Stimulated activated CD4-positive, alpha-beta T cell treated with anti-CD3 and anti-CD28 coated beads, Interleukin-4, amount 100 ng/mL, for 24 hours (primary cell): ENCODE data around the gene SLC12A7.

Source experiments
- DNase-seq: peaks from one replicate; pipeline ENCODE4 v3.0.0-alpha.2; 2020

SLC12A7 gene

DNA sequence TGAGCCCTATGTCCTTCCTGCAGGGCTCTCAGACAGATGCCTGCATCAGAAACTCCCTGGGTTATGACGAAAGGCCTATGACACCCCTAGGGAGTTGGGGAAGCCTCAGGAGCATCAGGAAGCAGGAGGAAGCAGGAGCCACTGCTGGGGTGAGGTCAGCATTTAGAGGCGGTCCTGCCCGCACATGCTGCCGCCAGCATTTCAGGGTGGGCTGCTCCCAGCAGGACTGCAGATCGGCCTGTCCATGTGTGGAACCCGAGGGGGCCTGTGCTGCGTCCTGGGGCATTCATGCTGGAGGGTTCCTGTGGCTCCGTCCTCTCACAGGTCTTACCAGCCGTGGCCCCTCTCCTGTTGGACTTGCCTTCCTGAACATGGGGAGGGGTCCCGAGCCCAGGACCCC lies 96.4 kb downstream of the SLC12A7 start:
- DNase-seq: no peak

DNA sequence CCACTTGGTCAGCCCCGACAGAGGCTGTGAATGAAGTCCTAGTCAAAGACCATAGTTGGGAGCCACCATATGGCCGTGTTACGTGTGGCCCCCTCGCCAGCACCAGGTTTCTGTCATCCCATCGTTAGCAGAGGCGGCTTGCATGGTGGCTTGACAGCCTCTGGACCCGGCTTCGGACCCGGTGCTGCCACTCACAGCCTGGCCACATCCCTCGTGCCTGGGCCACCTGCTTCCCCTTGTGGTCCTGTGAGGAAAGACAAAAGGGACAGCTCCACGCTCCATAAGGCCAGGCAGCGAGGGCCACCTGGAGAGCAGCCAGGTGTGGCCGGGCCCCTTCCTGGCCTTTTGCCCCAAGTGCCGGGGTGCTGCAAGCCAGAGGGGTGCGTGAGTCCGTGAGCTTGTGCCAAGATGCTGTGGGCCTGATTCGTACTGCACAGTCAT lies 97.1 kb downstream of the SLC12A7 start:
- no peak for DNase-seq

DNA sequence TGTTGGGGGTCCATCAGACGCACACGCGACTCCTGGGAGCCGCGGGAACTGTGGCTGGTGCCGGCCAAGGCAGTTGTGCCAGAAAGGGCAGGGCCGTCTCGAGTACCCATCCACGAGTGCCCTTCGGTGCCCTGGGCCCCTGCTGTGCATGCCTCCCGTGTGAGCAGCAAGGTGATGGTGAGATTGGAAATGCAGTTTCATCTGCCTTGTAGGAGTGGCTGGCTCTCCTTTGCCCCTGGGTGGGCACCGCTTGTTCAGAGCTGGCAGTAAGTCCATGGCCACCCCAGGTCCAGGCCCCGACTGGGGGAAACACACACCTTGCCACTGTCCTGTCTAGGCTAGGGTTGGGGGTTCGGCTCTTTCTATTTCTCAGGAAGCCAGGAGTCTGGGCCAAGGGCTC lies 97.5 kb downstream of the SLC12A7 start:
- DNase-seq: no peak

DNA sequence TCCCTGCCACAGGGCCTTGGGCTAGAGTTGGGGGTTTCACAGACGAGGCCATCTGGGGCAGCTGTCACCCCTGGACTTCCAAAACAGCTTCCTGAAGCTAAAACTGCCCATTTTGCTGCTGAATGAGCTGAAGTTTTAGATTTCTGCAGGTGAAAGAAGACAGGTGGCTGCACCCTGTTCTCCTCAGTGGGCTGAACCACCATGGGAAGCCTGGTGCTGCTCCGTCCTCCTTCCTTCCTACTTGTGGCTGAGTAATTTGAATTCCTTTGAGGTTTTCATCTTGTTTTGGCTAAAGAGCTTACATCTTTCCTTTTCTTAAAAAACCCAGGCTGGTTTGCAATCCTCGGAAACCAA lies 97.9 kb downstream of the SLC12A7 start:
- no peak for DNase-seq

DNA sequence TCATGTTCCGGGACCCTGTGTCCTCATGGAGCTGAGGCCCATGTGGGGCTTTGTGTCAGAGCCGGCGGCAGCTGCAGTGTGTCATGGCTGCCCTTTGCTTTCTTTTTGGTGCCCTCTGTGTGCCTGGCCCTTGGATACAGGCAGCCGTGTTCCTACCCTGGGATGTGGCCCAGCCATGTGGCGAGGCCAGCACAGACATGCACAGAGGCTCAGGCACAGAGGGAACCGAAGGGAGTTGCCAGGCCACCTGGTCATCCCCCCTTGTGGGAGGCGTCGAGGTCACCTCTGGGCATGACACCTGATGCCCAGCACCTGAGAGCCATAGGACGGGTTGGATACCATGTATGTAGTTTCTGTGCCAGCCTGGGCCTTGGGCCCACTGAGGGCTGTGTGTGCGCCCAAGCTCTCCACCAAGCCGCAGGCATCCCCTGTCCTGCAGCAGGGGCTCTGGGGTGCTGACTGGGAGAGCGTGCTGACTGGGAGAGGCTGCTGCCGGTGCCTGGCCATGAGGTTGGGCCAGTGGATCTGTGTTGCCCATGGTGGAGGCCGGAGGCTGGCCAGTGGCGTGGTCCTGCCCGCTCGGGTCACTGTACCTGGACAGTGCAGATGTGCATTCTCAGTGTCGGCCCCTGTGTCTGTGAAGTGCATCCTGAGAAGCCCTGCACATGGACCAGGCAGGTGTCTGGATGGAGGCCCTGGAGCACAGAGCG lies 98.5 kb downstream of the SLC12A7 start:
- DNase-seq: no peak

DNA sequence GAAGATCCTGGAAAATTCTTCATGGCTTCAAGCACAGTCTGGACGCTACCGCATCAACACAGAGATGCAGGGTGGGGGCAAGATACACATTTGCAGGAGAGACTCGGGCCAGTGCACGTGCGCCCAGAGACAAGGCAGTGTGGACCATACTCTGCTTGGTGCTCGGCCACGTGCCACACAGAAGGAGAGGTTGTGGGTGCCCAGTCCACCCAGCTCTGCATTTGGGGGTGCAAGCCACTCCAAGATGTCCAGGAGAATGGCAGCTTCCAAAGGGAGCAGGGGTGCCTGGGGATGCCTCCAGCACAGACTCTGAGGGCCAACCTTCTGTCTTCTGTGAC lies 99.0 kb downstream of the SLC12A7 start:
- DNase-seq: no peak

DNA sequence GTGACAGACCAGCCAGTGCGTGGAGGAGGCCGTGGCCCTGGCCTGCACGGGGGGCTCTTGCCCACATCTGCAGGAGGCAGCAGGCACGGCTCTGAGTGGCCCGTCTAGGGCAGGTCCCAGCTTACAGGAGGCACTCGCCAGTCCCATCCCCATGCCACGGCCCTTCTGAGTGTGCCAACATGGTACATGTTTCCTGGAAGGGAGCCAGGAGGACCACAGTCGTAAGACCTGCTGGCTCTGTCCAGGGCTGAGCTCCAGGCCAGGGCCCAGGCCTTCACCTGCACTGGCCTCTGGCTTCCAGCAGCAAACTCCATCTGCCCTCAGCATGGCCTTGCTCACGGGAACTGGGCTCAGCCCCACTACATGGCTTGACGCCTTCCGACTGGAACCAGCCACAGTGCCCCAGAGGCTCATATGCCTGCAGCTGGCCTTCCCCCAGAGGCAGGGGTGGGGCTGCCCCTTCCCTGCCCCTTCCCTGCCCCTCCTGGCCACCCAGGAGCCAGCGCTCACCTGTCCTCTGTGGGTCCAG lies 99.5 kb downstream of the SLC12A7 start:
- no peak for DNase-seq

DNA sequence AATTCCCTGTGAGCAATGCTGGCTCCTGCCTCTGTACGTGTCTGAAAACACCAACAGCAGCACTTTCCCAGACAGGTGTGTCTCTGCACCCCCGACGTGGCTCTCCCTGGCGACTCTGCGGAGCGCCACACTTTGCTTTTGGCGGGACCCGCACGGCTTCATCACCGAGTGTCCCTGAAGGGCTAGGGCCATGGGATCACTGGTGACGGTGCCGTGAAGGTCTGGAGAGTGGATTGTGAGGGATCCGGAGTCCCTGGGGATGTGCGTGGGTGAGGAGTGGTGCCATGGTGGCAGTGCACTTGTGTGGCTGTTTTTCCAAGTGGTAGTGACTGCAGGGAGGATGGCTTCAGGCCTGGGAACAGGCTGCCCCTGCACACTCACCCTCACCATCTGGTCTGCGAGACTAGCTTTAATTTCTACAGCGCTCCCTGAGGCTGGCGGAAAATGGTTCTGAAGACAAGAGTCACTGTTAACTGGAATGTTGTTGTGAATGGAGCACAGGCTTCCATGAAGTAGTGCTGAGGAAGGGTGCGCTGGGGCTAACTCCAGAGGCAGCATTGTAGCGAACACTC lies 100.0 kb downstream of the SLC12A7 start:
- DNase-seq: no peak

DNA sequence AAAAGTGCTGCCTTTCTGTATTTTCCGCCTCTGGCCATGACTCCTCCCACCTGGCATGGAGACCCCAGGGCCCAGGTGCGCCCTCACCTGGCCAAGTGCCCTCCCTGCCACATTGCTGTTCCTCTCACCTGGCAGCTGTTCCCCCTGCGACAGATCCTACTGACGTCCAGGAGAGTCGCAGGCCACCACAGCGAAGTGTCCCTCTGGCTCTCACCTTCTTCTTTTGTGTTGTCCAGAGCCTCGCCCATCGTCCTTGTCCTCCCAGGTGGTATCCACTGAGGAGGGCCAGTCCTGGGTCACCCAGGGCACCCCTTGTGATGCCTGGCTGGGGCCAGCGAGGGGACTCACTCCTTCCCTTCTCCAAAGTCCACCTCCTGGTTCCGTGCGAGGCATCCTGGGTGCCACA lies 100.6 kb downstream of the SLC12A7 start:
- DNase-seq: peak; percentile 44

DNA sequence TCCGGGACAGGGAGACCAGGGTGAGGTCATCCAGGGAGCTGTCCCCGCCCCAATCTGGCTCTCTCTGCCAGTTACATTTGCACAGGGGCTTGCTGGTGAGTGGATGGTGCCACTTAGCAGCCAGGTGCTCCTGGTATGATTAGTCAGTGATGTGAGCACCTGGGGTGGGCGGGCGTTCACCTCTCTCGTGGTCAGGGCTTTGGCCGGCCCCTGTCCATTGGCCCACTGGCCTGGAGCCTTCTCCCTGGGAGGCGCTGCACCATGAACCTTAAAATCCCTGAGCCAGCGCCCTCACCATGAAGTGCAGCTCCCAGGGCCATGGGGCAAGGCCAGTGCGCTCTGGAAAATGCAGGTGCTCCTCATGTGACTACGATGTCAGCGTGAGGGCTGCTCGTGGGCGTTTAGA lies 101.2 kb downstream of the SLC12A7 start:
- no peak for DNase-seq

DNA sequence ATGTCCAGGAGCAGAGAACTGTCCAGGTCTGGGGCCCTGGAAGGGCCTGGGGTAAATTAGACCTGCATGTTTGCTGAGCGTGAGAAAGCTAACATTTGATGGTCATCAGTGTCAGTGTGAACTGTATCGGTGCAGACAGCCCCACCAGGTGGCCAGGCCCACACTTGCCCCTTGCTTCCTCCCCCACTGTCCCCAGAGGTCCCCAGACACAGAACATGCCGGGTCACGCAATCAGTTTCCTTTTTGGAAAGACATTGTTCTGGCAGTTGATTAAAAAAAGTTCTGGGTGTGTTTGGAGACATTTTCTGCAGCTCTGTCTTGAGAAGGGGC lies 101.7 kb downstream of the SLC12A7 start:
- no peak for DNase-seq

DNA sequence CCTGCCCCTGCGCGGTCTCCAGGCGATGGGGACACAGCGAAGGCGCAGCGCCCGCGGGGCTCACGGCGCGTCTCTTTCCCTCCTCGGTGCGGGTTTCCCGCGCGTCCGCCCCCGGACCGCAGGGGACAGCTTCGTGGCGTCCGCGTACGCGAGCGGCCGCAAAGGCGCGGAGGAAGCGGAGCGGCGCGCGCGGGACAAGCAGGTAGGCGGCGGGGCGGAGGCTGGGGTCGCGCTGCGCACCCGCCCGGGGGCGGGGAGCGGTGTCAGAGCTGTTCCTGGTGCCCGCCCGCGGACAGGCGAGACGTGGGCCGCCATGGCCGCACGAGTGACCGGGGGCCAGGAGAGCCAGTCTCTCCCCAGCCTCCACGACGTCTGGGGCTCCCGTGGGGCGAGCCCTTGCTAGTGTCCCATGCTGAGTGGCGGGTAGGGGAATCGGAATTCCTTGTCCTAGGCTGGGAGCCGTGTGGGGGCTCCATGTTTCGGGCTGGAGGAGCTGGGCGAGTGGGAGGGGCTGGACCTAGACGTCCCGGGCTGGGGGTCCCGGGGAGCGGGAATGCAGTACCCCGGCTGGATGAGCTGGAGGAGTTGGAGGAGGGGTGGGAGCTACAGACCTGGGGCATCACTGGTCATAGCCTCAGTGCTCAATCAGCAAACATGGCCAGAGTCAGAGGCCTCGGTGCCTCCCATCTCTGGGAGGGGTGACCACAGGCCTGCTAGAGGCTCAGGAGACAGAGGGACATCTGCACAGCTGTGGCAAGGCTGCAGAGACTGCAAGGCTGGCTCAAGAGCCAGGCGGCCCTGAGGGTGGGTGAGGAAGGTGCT lies 102.3 kb downstream of the SLC12A7 start:
- no peak for DNase-seq

DNA sequence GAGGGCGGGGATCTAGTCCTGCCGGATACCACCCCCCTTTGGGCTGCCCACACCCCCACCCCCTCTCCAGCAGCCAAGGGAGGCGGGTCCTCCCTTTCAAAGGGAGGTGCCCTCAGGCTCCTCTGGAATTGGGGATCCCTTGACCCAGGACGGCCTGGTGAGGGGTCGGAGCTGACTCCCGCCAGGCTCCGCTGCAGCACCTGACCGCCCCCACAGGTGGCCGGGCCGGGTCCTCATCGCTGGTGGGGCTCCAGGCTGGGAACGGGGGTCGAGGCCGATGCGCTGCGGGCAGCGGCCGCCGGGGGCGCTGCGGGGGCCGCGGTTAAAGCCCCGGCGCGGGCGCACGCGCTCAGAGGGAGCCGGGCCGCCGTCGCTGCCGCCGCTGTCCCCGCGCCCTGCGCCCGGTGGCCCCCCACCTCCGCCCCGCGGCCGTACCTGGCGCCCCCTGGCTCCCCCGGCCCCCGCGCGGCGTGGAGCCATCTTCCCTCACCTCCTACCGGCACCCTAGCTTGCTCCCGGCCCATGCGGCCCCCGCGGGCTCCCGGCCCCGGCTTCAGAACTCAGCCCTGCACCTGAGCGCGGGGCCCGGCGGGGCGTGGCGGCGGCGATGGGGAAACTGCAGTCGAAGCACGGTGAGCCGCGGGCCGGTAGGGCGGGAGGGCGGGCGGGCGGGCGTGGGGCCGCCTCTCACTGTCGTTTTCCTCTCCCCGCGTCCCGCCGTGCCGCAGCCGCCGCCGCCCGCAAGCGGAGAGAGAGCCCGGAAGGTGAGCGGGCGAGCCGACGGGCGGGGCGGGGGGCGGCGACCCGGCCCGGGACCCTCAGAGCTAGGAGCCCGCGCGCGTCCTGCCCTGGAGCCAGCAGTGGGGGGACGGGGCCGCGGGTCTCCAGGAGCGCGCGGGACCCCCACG lies 103.2 kb downstream of the SLC12A7 start, which contains the start of gene NKD2:
Gene NKD2 (plus strand): TSS at position 352 of the 908 bp plus-strand sequence. CDS start 256 bp downstream, at position 608.
- no peak for DNase-seq

DNA sequence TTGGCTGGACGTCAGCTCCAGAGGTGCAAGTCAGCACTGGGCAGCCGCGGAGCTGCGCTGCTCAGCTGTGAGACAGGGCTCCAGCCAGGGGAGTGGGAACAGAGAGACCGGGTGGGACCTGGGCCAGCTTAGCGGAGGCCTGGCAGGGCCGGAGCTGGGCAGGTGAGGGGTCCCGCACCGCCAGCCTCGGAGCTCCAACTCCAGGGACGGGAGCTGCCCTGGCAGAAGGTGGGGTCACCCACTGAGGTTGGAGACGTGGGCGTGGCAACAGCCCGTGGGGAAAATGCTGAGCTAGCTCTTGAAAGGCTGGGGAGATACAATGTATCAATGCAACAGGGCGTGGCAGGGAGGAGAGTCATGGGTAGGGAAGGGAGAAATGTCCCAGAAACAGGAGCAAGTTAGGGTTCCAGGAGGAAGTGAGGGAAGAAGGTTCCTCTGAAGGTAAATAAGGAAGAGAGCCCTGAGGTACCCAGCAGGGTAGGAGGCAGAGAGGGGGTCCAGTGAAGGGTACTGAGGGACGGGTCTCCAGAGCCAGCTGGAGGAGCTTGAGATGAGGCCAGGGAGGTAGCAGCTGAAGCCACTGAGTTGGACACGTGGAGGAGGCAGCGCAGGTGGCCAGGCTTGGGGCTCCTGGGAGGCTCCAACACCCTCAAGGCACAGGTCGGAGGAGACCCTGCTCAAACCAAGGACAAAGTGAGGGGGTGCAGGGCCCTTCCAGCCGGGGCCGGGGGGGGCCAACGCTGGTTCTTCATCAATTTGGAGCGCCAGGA lies 104.0 kb downstream of the SLC12A7 start:
- no peak for DNase-seq

DNA sequence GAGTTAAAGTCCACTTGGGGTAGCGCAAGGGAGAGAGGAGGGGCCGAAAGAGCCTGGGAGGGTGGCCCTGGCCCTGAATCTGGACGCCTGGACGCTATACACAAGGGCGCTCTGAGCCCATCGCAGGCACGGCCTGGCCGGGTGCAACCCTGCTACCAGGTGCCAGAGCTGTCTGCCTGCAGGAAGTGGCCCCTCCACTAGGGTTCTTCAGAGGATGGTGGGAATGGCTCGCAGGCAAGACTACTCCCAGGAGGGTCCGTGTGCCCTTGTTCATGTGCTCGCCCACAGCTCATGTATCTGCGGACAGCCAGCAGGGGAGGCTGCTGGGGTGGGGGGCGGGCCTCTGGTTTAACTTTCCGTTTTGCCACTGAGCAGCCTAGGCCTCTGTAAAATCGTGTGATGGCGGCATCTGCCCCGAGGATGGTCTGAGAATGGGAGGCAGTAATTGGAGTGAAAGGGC lies 104.6 kb downstream of the SLC12A7 start:
- no peak for DNase-seq

DNA sequence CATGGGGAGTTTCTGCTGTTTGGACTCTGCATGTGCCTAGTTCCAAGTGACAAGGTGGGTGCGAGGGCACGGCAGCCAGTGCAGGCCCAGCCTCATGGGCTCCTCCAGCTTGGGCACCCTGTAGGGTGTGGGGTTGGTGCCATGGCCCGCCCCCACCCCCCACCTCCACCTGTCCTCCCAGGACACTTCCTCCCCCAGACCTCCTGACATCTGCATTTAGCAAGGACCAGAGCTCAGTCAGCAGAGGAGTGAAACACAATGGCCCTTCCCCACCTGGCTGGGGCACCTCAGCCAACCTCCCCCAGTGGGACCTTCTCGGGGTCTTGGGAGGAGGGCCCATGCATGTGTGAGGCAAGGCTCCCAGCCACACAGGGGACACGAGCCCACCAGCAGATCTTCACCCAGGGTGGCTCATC lies 105.2 kb downstream of the SLC12A7 start:
- no peak for DNase-seq

DNA sequence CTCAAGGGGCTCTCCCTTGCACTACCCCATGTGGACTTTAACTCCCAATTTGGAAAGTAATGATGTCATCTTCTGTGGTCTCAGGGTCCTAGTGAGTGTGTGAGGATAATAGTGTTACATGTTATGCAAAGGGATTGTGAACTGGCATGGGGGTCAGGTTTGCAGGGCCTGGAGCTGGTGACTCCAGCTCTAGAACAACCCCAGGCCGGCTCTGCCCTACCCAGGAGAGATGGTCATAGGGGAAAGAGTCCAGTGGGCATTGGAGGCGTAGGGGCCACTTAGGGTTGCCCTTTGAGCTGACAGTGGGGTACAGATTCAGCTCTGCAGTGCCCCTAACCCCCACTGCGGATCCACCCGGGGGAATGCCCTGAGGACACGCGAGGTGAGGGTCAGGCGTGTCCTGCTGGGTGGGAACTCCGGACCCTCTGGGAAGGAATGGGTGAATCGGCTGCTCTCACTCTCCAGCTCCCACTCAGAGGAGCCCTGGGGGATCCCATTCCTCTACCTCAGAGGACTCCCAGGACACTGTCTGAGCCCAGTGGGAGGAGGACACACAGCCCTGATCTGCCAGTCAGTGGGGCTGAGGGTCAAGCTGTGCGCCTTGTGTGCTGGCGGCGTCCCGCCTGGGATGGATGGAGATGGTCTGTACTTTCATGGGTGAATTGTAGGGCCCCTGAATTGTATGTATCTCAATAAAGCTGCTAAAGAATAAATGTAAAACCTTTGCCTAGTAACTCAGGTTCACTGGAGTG lies 105.8 kb downstream of the SLC12A7 start:
- DNase-seq: peak; percentile 2

DNA sequence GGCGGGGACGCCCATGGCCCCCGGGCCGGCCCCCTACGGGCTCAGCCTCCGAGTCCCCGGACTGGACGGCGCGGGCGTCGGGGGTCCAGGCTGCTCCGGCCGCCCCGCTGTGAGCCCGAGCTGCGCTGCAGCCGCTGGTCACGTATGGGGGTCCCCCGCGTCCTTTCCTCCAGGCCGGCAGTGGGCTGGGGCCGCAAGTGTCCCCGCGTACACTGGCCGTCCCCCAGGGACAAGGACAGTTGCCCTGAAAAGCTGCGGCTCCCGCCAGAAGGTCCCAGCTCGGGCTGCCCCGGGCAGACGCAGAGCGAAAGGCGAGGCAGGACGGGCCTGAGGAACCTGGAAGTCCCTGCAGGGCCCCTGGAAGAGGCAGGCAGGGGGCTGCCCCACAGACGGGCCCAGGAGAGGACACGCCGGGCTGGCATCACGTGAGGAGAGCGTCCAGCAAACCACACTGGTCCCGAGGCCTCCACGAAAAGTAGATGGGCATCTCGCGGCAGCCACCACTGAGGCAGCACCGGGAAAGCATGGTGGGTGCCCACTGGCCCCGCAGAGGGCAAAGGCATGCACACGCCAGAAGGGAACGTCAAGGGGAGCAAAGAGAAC lies 106.5 kb downstream of the SLC12A7 start:
- DNase-seq: peak; percentile 2

DNA sequence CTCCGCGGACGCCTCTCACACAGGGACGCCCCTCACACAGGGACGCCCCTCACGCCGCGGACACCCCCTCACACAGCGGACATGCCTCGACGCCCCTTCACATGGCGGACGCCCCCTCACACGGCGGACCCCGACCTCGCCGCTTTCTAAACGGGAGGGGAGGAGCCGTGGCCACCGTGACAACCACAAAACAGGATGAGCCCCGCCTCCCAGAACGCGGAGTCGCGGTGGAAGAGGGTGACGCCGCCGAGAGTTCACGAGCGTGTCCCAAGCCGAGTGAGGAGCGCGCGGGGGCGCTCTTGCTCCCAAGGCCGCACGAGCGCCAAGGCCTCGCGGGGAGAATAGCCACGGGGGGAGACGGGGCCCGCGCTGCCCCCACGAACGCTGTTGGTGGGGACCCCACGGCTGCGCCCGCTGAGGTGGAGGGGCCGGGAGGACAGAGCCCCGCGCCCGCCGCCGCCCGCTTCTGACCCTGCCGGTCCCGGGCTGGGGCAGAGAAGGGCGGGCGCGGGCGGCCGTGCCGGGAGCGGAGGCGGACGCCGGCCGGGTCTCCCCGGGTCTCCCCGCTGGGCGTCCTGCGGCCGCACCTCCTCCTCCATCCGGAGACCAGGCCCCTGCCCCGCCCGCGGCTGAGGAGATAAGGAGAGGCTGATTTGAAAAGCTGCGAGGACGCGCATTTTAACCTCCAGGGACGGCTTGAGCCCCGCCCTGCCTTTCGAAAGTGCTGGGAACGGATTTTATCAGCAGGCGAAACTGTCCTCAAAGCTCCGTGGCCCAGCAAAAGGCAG lies 107.2 kb downstream of the SLC12A7 start:
- DNase-seq: peak; percentile 41
